ENCODE results near the gene LTN1. TPM values are rescaled to one million over a fixed set of nuclear protein-coding genes. Genes with fewer than 3 reads are reported as not detected.
"Not testable (repeated sequence)": the region's sequence is repeated elsewhere in the genome, so short reads cannot be mapped to it uniquely, and the experiment has no call there.

LTN1 gene
- total and polyA plus RNA-seq, 5 experiments from 2014 or later: 12.0 to 30.5 (median 14.1) TPM

DNA sequence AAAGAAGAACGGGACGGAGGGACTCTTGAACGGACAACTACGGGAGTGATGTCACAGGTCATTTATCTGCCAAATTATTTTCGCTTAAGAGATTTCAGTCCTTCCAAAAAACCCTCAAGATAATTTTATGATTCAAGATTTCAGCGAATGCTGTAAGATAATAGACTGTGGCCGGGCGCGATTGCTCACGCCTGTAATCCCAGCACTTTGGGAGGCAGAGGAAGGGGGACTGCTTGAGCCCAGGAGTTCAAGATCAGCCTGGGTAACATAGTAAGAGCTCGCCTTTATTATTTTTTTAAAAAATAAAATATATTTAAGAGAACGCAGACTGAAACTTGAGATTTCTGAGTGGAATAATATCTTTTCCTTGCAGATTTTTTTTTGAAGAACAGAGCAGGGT lies 25.9 kb upstream of the LTN1 start:
- Mint-ChIP-seq H3K27me3 (no peaks in the 10 kb centered on the region), H3K36me3 (no peaks in the 10 kb centered on the region), H3K27ac (peak overlapping the region; percentile 89 to 98 (median 94)), H3K4me3 (peak overlapping the region; percentile 73 to 95 (median 90)), H3K9me3 (no peaks in the 10 kb centered on the region), H3K4me1 (peaks cover 12 to 46% (median 36%) of the 10 kb centered on the region in 4 donors)
- no peak for ATAC-seq
- DNase-seq: no peak
- POLR2A ChIA-PET: interaction anchor here (0.7 to 12.8 kb wide), 10 partner anchors 8 to 430 kb away, joined by 3 to 370 read pairs (median 4); partner anchors contain the start of genes CCT8 and LTN1

DNA sequence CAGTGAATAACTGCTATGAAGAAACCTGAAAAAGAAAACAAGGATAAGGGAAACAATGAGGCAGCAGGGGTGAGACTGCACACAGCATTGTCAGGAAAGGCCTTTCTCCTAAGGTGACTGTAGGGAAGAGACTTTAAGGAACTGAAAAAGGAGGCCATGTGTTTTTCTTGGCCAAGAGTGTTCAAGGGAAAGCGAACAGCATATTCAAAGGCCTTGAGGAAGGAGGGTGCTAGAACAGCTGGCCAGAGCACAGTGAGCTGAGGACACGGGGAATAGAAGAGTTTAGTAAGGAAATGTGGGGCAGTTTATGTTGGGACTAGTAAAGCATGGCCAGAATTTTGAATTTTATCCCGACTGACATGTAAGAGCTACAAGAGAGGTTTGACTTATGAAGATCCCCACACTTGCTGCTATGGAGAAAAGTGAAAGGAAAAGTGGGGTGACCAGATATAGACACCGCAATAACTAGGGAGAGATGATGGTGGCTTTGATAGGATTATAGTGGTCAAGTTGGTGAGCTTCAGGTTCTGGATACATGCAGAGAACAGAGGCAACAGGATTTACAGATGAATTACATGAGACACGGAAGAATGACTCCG lies 25.1 kb upstream of the LTN1 start:
- DNase-seq: no peak
- no peak for ATAC-seq
- H3K4me1 Mint-ChIP-seq: peaks cover 12 to 40% (median 31%) of the 10 kb centered on the region in 4 donors
- peak overlapping the region; percentile 53 to 97 (median 90) for H3K27ac Mint-ChIP-seq
- H3K27me3 Mint-ChIP-seq: no peaks in the 10 kb centered on the region
- no peaks in the 10 kb centered on the region for H3K36me3 Mint-ChIP-seq
- H3K4me3 Mint-ChIP-seq: peak overlapping the region; percentile 73 to 95 (median 90)
- POLR2A ChIA-PET: interaction anchor here (0.9 to 12.8 kb wide), 5 partner anchors 15 to 59 kb away, joined by 3 to 370 read pairs (median 12); partner anchors contain the start of genes CCT8 and LTN1
- H3K9me3 Mint-ChIP-seq: no peaks in the 10 kb centered on the region

DNA sequence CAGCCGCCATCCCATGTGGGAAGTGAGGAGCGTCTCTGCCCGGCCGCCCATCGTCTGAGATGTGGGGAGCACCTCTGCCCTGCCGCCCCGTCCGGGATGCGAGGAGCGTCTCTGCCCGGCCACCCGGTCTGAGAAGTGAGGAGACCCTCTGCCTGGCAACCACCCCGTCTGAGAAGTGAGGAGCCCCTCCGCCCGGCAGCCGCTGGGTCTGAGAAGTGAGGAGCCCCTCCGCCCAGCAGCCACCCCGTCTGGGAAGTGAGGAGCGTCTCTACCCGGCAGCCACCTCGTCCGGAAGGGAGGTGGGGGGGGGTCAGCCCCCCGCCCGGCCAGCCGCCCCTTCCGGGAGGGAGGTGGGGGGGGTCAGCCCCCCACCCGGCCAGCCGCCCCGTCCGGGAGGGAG lies 18.6 kb upstream of the LTN1 start:
- H3K27ac Mint-ChIP-seq, H3K4me1 Mint-ChIP-seq, H3K4me3 Mint-ChIP-seq, H3K9me3 Mint-ChIP-seq, ATAC-seq, POLR2A ChIA-PET, H3K27me3 Mint-ChIP-seq, DNase-seq: not testable (repeated sequence)
- peaks cover 0 to 18% (median 0%) of the 10 kb centered on the region in 3 donors for H3K36me3 Mint-ChIP-seq

GRCh38 chr21:29008367-29008766 lies 15.7 kb upstream of the LTN1 start:
- Mint-ChIP-seq H3K27me3 (no peaks in the 10 kb centered on the region), H3K4me3 (peak overlapping the region in 1 of 10 donors; percentile 24), H3K36me3 (peaks cover 0 to 19% (median 0%) of the 10 kb centered on the region in 3 donors), H3K27ac (no peak overlapping the region), H3K9me3 (no peaks in the 10 kb centered on the region), H3K4me1 (peaks cover 0 to 8% (median 5%) of the 10 kb centered on the region in 4 donors)
- POLR2A ChIA-PET: interaction anchor here (1.5 to 2.9 kb wide), 2 partner anchors 14 to 16 kb away, joined by 5 to 14 read pairs; partner anchors contain the start of gene USP16
- DNase-seq (no peak), ATAC-seq (no peak)

GRCh38 chr21:29007810-29008209 lies 15.1 kb upstream of the LTN1 start:
- POLR2A ChIA-PET: interaction anchor here (2.9 kb wide), 1 partner anchor 14 kb away, joined by 14 read pairs; no protein-coding TSS in a partner anchor
- Mint-ChIP-seq H3K4me1 (peaks cover 0 to 11% (median 6%) of the 10 kb centered on the region in 4 donors), H3K27ac (no peak overlapping the region), H3K4me3 (no peak overlapping the region), H3K9me3 (no peaks in the 10 kb centered on the region), H3K36me3 (peaks cover 0 to 19% (median 0%) of the 10 kb centered on the region in 3 donors), H3K27me3 (no peaks in the 10 kb centered on the region)
- no peak for ATAC-seq
- no peak for DNase-seq

DNA sequence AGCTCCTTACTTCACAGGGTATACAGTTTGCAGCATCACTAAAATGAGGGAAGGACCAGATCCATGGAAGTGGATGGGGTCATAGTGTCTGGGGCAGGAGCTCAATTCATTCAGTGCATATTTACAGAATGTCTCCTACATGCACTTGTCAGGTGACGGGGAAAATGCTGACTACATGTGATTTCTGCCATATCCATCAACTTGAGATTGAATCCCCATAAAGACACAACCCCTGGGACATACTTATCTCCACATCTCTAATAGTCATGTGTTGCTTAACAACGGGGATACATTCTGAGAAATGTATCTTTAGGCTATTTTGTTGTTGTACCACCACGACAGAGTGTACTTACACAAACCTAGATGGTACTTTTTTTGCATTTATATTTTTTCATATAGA lies 14.5 kb upstream of the LTN1 start:
- DNase-seq (no peak), ATAC-seq (no peak)
- peaks cover 1 to 16% (median 11%) of the 10 kb centered on the region in 4 donors for H3K4me1 Mint-ChIP-seq
- POLR2A ChIA-PET: no interaction called here
- no peak overlapping the region for H3K4me3 Mint-ChIP-seq
- H3K9me3 Mint-ChIP-seq: no peaks in the 10 kb centered on the region
- no peaks in the 10 kb centered on the region for H3K27me3 Mint-ChIP-seq
- H3K36me3 Mint-ChIP-seq: peaks cover 0 to 19% (median 0%) of the 10 kb centered on the region in 3 donors
- H3K27ac Mint-ChIP-seq: no peak overlapping the region

- POLR2A ChIA-PET: interaction anchor here (7.7 kb wide), 1 partner anchor 16 kb away, joined by 370 read pairs; the partner anchor contains the start of genes RWDD2B and USP16
- no peak for ATAC-seq
- Mint-ChIP-seq H3K4me1 (peaks cover 1 to 22% (median 12%) of the 10 kb centered on the region in 4 donors), H3K4me3 (no peak overlapping the region), H3K27me3 (no peaks in the 10 kb centered on the region), H3K9me3 (no peaks in the 10 kb centered on the region), H3K36me3 (peaks cover 0 to 19% (median 0%) of the 10 kb centered on the region in 3 donors), H3K27ac (peak overlapping the region in 3 of 10 donors; percentile 22 to 63 (median 48))
- DNase-seq: no peak
Observed at GRCh38 chr21:29005696-29006095, 13.0 kb upstream of the LTN1 start.

DNA sequence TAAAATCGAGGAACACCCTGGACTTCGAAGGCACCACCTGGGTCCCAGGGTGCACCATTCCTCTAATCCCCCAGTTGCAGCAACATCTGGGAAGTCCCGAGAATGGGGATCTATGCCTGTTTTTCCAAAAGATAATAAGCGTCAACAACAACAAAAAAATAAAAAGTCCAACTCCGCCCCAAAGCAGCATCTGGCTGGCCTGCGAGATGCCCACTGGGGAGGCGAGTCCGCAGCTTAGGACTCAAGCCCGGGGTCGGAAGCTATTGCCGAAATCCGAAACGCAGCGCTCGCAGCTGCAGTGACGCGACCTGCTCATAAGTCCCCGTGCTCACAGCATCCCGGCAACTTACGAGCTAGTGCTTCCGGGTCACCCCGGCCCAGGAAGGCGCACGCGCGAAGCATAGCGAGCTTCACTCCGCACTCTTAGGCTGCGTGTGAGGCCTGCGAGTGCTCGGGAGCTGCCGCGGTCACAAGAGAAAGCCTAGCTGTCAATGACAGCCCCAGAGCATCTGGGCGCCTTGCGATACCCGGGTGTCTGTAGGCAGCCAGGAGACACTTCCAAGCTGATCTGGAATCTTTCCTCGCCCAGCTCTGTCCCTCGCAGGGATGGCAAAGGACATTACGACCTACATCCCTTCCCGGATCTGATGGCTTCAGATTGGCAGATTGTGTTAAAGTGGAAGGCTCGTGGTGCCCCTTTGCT lies 9.9 kb upstream of the LTN1 start:
- H3K27me3 Mint-ChIP-seq: no peaks in the 10 kb centered on the region

GRCh38 chr21:28993293-28993629 lies 584 bp upstream of the LTN1 start:
- Mint-ChIP-seq H3K4me1 (peaks cover 14 to 43% (median 37%) of the 10 kb centered on the region in 4 donors), H3K4me3 (peak overlapping the region; percentile 92 to 99 (median 98)), H3K36me3 (peaks cover 0 to 12% (median 0%) of the 10 kb centered on the region in 3 donors), H3K27ac (peak overlapping the region; percentile 94 to 99 (median 98)), H3K9me3 (no peaks in the 10 kb centered on the region), H3K27me3 (no peaks in the 10 kb centered on the region)
- ATAC-seq (no peak), DNase-seq (no peak)
- POLR2A ChIA-PET: interaction anchor here (0.7 to 4.6 kb wide), 10 partner anchors 10 to 309 kb away, joined by 3 to 130 read pairs (median 10); partner anchors contain the start of genes BACH1, CCT8, RWDD2B and USP16

More for the DNA sequence above, 9.9 kb upstream of the LTN1 start:
- Mint-ChIP-seq H3K9me3 (no peaks in the 10 kb centered on the region), H3K27ac (peak overlapping the region; percentile 97 to 99 (median 98)), H3K36me3 (peaks cover 0 to 10% (median 0%) of the 10 kb centered on the region in 3 donors), H3K4me1 (peaks cover 1 to 24% (median 12%) of the 10 kb centered on the region in 4 donors), H3K4me3 (peak overlapping the region; percentile 84 to 96 (median 93))
- POLR2A ChIA-PET: interaction anchor here (0.6 to 7.7 kb wide), 13 partner anchors 10 to 296 kb away, joined by 3 to 370 read pairs (median 4); partner anchors contain the start of genes BACH1, CCT8, LTN1 and RWDD2B
- ATAC-seq: peak; percentile 99 to 100
- peak; percentile 87 to 98 (median 94) for DNase-seq

- ATAC-seq: no peak
- Mint-ChIP-seq H3K4me1 (peaks cover 14 to 51% (median 40%) of the 10 kb centered on the region in 4 donors), H3K36me3 (peaks cover 0 to 20% (median 0%) of the 10 kb centered on the region in 3 donors), H3K27ac (peak overlapping the region; percentile 94 to 99 (median 98)), H3K9me3 (no peaks in the 10 kb centered on the region), H3K4me3 (peak overlapping the region; percentile 92 to 99 (median 98)), H3K27me3 (no peaks in the 10 kb centered on the region)
- POLR2A ChIA-PET: interaction anchor here (0.9 to 4.6 kb wide), 9 partner anchors 11 to 307 kb away, joined by 3 to 130 read pairs (median 14); partner anchors contain the start of genes BACH1, CCT8, RWDD2B and USP16
- no peak for DNase-seq
Observed at GRCh38 chr21:28991861-28992525, 684 bp downstream of the LTN1 start.

- H3K9me3 Mint-ChIP-seq, DNase-seq, H3K4me3 Mint-ChIP-seq, ATAC-seq, H3K27ac Mint-ChIP-seq, H3K27me3 Mint-ChIP-seq, POLR2A ChIA-PET: not testable (repeated sequence)
- H3K36me3 Mint-ChIP-seq: peaks cover 0 to 57% (median 11%) of the 10 kb centered on the region in 3 donors
- H3K4me1 Mint-ChIP-seq: peaks cover 21 to 50% (median 43%) of the 10 kb centered on the region in 4 donors
Observed at GRCh38 chr21:28988146-28988545, 4.5 kb downstream of the LTN1 start.

DNA sequence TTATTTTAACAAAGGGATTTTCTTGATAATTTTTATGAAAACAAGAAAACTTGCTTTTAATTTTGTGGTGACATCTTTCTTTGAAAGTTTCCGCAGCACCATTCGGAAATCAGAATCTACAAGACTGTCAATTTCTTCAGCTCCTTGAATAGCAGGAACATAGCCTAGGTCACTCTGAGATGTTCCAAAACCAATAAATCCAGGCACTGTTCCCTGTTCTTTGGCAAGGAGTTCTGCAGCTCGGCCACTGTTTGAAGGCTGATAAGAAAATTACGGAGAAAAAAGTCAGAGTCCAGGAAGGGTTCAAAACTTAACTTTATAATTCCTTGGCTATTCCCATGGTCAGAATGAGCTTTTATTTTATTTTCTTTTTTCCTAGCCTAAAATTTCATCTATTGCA lies 6.0 kb downstream of the LTN1 start:
- DNase-seq (no peak), ATAC-seq (no peak)
- no peak overlapping the region for H3K27ac Mint-ChIP-seq
- H3K4me3 Mint-ChIP-seq: no peak overlapping the region
- H3K9me3 Mint-ChIP-seq: no peaks in the 10 kb centered on the region
- POLR2A ChIA-PET: no interaction called here
- peaks cover 19 to 38% (median 31%) of the 10 kb centered on the region in 4 donors for H3K4me1 Mint-ChIP-seq
- peaks cover 0 to 72% (median 22%) of the 10 kb centered on the region in 3 donors for H3K36me3 Mint-ChIP-seq
- H3K27me3 Mint-ChIP-seq: no peaks in the 10 kb centered on the region

Data from naive thymus-derived CD8-positive, alpha-beta T cell (primary cell).